GM21367 (cell line): ENCODE data around the gene CFAP20.
"Not testable (repeated sequence)": the region's sequence is repeated elsewhere in the genome, so short reads cannot be mapped to it uniquely, and the experiment has no call there.

Source experiments
- ATAC-seq: cut with Tn5 transposase; IDR thresholded peaks from one replicate; pipeline ENCODE4 v1.9.1; 2021; ENCODE audit not compliant: unreplicated experiment

CFAP20 gene

DNA sequence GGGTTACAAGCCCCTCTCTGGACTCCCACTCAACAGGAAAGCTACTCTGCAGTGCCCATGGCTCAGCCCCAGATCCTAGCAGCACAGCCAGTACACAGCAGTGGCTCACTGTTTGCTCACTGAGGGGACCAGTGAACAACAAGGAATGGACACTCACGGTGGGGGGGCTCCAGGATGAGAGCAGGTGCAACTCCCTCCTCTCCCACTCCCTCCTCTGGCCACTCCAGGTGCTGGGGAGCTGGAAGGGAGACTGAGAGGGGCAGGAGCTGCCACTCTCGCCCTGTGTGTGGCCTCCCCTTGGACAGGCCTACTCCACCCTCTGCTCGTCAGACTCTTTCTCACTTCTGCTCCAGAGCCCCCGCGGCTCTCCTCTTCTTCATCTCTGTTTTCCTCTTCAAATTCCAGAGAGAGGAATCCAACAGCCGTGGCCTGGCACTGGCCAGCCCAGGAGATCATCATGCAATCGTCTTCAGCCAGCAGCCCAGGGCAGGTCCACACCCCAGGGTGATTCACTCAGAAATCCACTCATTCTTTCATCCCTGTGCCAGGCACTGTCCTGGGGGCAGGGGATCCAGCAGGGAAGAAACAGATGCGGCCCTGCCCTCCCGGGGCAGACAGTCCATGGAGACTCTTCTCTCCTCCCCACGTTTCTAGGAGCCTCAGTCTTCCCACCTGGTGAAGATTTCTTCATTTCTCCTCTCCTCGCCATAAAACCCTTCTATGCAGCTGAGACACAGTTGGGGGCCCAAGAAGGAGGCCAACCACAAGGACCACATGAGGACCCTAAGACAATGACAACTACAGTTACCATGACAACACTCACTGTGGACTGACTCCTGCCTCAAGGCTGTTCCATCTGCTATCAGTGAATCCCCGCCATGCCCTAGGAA, 30.7 kb downstream of the CFAP20 start:
- no peak for ATAC-seq

DNA sequence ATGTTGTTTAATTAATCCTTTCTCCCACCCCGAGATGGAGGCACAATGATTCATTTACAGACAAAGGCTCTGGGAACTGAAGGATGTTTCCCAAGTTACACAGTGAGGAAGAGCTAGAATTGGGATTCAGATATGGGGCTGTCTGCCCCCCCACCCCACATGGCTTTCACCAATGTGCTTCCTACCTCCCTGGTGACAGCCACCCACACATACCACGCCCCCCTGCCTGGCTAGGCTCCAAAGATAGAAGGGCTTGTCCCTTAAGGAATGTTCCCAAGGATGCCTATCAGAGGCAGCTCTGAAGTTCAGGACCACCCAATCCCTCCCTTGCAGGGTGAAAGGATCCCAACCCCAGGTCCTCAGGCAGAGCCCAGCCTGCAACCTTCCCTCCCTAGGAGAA, 32.9 kb downstream of the CFAP20 start:
- ATAC-seq, result no peak

DNA sequence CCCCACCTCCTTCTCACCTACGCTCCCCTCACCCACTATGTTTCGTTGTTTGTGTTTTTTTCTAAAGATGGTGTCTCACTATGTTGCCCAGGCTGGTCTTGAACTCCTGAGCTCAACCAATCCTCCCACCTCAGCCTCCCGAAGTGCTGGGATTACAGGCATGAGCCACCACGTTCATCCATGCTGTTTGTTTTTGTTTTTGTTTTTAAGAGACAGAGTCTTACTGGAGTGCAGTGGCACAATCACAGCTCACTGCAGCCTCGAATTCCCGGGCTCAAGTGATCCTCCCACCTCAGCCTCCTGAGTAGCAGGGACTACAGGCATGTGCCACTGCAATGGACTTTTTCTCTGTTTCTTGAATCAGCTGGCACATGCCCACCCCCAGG, 33.6 kb downstream of the CFAP20 start:
- ATAC-seq, result not testable (repeated sequence)

DNA sequence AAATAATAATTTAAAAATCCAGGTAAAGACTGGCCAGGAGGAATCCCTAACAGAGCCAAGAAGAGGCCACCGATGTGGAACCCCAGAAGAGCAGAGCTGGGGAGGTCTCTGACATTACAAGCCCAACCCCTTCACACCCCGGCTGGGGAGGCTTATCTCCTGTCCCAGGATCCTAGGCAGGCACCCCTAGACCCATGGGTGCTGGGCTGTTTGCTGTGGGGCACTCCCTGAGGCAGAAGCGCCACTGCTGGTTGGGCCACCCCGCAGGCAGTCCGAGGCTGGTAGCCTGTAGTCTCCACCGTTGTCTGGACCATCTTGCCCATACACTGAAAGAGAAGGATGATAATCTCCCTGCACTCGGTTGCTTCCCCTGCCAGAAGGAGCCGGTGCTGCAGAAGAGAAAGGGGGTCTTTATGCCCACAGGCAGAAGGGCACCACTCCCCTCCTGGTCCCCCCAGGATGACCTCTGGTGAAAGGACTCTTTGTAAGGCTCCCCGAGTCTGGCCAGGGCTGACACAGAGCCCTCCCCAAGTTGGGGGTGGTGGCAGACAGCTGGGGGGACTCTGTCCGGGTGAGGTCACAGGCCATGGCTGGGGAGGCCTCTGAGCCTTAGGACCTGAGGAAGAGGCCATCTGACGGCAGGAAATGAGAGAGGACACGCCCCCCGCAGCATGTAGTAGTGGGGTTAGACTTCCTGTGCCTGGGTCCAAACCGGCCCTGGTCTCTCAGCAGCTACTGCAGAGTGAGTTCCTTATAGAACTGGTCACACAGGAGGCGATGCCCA, 34.2 kb downstream of the CFAP20 start:
- ATAC-seq, result no peak

DNA sequence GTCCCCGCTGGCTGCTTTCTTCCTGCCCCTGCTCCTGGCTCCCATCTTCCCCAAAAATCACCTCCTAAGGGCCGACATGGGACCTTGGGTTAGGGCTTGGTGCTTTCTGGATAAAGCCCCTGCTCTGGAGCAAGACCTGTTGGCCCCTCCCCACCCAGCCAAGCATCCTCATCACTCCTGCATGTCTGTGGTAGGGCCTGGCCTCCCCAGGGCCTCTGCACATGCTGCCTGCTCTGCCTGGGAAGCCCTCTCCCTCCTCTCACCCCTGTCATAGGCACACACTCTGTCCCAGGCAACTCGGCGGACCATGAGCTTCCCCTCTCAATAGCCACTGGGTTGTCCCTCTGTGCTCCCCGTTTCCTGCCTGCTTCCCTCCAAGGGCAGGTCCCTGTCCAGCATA, 35.2 kb downstream of the CFAP20 start:
- no peak for ATAC-seq

DNA sequence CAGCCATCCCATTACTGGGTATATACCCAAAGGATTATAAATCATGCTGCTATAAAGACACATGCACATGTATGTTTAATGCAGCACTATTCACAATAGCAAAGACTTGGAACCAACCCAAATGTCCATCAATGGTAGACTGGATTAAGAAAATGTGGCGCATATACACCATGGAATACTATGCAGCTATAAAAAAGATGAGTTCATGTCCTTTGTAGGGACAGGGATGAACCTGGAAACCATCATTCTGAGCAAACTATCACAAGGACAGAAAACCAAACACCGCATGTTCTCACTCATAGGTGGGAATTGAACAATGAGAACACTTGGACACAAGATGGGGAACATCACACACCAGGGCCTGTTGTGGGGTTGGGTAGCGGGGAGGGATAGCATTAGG, 38.8 kb downstream of the CFAP20 start:
- ATAC-seq, result not testable (repeated sequence)

DNA sequence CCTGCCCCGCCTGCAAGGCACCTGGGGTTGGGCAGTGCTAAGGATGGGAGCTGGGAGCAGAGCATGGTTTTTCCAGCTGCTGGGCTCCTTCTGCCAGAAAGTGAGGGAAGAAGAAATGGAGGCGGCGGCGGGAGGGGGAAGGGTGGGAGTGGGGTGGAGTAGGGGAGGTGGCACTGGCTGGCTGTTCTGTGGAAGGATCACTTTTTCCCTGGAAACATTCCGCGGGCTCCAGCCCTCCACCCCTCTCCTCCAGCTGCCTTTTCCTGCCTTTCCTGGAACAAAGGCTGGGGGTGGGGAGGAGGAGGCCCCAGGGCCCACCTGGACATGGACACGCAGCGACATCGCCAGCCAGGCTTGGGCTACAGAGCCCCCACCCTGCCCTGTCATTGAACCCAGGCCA, 41.1 kb downstream of the CFAP20 start:
- ATAC-seq, result no peak

DNA sequence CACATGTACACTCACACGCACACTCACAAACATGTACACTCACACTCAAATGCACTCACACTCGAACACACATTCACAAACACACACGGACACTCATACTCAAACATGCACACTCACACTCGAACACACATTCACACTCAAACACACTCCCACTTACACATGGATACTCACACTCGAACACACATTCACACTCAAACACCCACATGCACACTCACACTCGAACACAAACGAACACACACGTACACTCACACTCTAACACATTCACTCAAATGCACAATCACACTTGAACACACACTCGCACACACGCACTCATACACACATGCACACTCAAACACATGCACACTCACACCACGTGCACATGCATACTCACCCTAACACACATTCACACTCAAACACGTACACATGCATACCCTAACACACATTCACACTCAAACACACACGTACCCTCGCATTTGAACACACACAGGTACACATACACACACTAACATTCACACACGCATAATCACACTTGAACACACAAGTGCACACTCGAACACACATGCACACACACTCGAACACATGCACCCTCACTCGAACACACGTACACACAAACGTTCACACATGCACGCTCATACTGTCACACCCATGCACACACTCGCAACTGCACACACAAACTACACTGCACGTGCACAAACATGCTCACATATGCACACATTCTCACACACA, 41.8 kb downstream of the CFAP20 start:
- ATAC-seq, result no peak

DNA sequence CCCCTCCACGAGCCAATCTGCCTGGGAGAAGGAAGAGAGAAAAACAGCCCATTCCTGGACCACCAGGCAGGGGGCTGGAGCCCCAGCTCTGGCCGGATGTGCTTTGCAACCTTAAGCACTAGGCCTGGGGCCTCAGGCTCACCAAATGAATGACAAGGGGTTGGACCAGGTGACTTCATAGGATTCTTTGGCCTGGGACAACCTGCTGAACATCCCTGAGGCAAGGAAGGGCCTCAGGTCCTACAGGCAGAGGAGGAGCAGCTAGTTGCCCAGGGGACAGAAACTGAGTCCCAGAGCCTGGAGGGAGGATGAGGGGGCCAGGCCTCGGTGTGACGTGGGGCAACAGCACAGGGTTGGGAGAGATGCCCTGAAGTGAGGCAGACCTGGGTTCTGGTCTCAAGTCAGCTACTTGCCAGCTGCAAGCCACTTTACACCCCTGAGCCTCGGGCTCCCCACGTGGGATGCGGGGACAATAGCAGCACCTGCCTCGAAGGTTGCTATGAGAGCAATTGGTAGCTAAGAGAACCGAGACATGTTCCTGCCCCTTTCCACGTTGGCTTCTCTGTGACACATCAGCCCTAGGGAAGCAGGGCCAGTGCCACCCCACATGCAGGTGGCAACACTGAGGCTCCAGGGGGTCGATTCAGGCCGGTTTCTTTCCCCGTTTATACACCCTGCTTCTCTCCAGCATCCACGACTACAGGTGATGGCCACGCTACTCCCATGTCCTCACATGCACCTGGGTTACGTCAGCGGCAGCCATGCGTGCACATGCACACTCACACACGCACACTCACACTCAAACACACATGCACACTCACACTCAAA, 42.6 kb downstream of the CFAP20 start:
- no peak for ATAC-seq

DNA sequence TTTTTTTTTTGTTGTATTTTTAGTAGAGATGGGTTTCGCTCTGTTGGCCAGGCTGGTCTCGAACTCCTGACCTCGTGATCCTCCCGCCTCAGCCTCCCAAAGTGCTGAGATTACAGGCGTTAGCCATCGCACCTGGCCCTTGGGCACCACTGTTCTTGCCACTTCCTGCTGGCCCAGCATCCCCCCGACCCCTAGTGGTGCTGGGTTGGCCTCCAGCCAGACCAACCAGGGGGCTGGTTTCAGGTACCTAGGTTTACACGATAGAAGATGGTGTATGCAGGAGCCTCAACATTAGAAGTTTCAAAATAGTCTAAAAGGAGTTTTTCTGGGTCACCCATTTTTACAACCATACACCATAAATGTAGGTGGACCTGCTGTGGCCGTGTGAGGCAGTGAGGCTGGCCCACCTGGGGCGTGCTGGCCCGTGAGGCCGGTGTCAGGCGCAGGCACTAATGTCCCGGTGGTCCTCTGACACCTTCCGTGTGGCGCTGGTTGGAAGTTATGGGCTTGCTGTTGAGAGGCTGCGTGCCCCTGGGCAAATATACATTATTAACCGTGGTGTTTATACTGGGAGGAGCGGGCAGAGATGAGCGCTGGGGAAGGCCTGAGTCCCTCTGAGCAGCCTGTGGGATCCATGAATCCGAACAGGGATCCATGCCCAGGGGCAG, 43.5 kb downstream of the CFAP20 start:
- no peak for ATAC-seq

DNA sequence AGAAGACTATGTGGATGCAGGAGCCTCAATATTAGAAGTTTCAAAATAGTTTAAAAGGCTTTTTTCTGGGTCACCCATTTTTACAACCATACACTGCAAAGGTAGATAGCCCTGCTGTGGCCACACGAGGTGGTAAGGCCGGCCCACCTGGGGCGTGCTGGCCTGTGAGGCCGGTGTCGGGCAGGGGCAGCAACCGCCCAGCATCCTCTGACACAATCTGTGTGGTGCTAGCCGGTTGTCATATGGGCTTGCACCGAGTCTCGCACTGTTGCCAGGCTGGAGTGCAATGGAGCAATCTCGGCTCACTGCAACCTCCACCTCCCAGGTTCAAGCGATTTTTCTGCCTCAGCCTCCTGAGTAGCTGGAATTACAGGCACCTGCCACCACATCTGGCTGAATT, 44.0 kb downstream of the CFAP20 start:
- no peak for ATAC-seq

DNA sequence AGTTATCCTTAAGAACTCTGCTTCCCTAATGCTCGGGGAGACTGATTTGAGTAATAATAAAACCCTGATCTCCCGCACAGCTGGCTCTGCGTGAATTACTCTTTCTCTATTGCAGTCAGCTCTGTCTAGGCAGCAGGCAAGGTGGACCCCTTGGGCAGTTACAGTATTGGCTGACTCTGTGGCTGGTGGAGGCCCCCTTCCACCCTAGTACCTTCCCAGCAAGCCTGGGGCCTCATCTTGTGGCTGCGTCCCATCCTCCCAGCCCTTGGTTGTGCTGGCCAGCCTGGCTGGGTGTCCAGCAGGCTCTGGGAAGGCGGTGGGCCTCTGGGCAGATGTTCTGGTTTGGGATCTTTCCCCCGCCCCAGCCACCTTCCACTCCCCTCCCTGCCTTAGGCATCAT, 44.5 kb downstream of the CFAP20 start:
- no peak for ATAC-seq

DNA sequence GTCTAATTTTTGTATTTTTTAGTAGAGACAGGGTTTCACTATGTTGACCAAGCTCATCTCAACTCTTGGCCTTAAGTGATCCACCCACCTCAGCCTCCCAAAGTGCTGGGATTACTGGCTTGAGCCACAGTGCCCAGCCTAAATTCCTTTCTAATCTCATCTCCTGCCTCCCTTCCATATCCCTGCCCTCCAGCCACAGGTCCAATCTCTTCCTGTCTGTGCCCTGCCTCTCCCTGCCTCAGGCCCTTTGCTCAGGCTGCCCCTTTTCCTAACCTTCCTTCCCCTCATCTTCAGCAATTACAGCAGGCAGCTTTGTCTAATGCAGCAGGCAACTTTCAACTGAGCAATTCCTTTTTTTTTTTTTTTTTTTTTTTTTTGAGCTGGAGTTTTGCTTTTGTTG, 46.8 kb downstream of the CFAP20 start:
- no peak for ATAC-seq

DNA sequence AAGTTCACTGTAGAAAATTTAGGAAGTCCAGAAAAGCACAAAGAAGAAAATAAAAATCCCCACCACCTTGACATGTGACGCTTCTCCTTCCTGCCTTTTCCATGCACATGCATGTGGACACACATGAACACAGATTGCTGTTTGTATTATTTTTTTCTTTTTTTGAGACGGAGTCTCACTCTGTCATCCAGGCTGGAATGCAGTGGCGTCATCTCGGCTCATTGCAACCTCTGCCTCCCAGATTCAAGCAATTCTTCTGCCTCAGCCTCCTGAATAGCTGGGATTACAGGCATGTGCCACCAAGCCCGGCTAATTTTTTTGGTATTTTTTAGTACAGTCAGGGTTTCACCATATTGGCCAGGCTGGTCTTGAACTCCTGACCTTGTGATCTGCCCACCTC, 48.5 kb downstream of the CFAP20 start:
- not testable (repeated sequence) for ATAC-seq

DNA sequence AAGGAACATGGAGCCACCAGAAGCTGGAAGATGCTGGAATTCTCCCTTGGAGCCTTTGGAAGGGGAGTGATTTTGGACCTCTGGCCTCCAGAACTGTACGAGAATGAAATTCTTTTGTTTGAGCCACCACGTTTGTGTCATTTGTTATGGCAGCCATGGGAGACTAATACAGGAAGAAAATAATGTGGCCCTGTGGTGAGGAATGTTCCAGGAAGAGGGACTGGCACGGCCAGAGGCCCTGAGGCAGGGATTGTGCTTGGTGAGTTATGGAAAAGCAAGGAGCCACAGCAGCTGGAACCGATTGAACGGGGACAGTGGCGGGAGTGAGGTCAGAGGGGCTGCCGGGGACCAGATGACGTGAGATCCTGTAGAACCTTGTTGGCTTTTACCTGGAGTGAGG, 51.4 kb downstream of the CFAP20 start:
- ATAC-seq, result no peak

DNA sequence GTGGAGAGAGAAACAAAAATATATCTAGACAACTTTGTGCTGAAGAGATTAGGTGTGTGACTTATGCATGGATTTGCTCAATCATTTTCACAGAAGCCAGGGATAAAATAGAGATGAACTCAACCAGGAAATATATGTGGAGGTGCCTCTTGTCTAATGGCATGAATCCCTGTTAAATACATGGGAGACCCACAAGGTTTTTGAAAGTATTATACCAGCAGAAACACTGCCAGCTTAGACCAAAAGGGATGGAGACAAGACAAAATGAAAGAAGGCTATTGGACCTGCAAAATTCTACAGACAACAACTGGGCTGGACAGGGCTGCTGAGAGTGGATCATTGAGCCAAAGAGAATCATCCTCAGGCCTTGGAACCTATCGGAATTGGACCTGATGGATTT, 52.7 kb downstream of the CFAP20 start:
- ATAC-seq, result no peak

DNA sequence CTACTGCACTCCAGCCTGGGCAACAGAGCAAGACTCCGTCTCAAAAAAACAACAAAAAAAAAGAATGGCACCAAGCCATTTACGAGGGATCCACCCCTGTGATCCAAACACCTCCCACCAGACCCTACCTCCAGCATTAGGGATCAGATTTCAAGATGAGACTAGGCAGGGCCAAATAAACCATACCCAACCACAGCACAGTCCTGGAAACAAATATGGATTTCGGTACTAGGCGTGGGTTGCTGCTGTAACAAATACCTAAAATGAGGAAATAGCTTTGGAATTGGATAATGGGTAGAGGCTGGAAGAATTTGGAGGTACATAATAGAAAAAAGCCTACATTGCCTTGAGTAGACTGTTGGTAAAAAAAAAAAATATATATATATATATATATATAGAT, 54.5 kb downstream of the CFAP20 start:
- ATAC-seq, result no peak

DNA sequence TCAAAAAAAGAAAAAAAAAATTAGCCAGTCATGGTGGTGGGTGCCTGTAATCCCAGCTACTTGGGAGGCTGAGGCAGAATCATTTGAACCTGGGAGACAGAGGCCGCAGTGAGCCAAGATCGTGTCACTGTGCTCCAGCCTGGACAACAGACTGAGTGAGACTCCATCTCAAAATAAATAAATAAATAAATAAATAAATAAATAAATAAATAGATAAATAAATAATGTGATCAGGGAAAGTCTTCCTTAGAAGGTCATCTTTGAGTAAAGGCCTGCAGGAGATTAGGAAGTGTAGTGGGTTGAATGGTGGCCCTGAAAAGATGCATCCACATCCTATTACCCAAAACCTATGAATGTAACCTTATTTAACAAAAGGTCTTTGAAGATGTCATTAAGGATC, 56.1 kb downstream of the CFAP20 start:
- ATAC-seq, result not testable (repeated sequence)

DNA sequence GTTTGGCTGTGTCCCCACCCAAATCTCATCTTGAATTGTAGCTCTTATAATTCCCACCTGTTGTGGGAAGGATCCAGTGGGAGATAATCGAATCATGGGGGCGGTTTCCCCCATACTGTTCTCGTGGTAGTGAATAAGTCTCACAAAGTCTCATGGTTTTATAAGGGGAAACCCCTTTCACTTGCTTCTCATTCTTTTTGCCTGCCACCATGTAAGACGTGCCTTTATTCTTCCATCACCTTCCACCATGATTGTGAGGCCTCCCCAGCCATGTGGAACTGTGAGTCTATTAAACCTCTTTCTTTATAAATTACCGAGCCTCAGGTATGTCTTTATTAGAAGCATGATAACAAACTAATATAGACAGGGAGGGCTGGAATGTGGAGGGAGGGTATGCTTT, 57.0 kb downstream of the CFAP20 start:
- ATAC-seq, result not testable (repeated sequence)

DNA sequence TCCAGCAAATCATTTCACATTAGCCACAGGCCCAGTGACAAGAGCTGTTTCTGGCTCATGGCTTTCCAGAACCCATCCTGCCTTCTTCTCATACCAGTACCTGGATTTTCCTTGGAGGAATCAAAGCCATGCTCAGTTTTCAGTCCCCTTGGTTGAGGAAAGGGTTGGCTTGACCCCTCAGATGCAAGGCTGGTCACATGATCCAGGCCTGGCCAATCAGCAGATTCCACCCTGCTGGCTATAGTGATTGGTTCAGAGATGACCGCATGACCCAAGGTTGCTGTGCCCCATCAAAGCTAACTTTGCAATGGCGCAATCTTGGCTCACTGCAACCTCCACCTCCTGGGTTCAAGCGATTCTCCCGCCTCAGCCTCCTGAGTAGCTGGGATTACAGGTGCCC, 58.6 kb downstream of the CFAP20 start:
- ATAC-seq, result no peak
